PFSK-1 (cell line): ENCODE measurements around the gene TBCD.

ENCODE experiments used
- FOXP2 ChIP-seq: optimal IDR thresholded peaks from 2 replicates; pipeline ENCODE3; 2011; ENCODE audit warnings: borderline replicate concordance, control low read depth, inconsistent platforms; ENCODE audit not compliant: insufficient read depth; ENCODE audit errors: extremely low read length, extremely low read depth
- POLR2AphosphoS5 ChIP-seq: IDR thresholded peaks from 2 replicates; pipeline ENCODE4 v1.6.1; 2012; ENCODE audit warnings: low read depth, mild to moderate bottlenecking, control low read depth, low read length, moderate library complexity
- REST ChIP-seq, 2 experiments: IDR thresholded peaks; 2 replicates each; pipeline versions ENCODE4 v1.6.1 to v1.8.0; 2011 to 2012; ENCODE audit warnings: low read depth in 2 of 2, low read length in 2 of 2, control low read depth in 1 of 2, inconsistent platforms in 1 of 2, mild to moderate bottlenecking in 1 of 2, moderate library complexity in 1 of 2; ENCODE audit not compliant: insufficient read depth in 1 of 2
- SIN3A ChIP-seq: IDR thresholded peaks from 2 replicates; pipeline ENCODE4 v1.6.1; 2012; ENCODE audit warnings: mild to moderate bottlenecking, low read length, moderate library complexity, borderline replicate concordance; ENCODE audit not compliant: insufficient read depth
- TAF1 ChIP-seq: IDR thresholded peaks from 2 replicates; pipeline ENCODE4 v1.6.1; 2012; ENCODE audit warnings: low read length, control low read depth, borderline replicate concordance; ENCODE audit not compliant: insufficient read depth

GRCh38 chr17:82910041-82910481 lies 158.2 kb downstream of the TBCD start:
- TF ChIP-seq SIN3A (no peak), TAF1 (no peak), POLR2AphosphoS5 (no peak), REST (IDR thresholded peaks at IDR 0.05; ENCODE audit: insufficient read depth in 1 of 2, low read depth in 2 of 2, low read length in 2 of 2) (no peak), FOXP2 (no peak)
